GM18511 (cell line): Measurements from ENCODE around the gene DAB1.

Experiments
- ATAC-seq: cut with Tn5 transposase; IDR thresholded peaks from one replicate; pipeline ENCODE4 v1.9.1; 2021; ENCODE audit warnings: mild to moderate bottlenecking, moderate library complexity; ENCODE audit not compliant: unreplicated experiment

The DAB1 gene

DNA sequence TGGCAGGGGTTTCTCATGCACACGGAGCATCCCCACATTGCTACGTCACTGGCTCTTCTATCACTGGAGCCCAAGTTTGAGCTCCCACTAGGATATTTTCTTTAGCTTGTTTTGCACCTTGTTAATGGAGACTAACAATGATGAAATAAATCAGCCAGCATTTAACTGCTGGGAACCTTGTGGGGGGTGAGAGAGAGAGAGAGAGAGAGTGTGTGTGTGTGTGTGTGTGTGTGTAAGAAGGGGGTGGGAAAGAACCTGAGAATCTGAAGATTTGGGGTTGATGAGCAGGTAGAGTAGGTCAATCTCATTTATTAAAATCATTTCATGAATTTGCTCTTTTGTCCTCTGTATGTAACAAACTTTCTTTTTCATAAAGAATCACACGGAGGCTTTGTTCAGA, 458.7 kb downstream of the DAB1 start:
- ATAC-seq, result no peak

DNA sequence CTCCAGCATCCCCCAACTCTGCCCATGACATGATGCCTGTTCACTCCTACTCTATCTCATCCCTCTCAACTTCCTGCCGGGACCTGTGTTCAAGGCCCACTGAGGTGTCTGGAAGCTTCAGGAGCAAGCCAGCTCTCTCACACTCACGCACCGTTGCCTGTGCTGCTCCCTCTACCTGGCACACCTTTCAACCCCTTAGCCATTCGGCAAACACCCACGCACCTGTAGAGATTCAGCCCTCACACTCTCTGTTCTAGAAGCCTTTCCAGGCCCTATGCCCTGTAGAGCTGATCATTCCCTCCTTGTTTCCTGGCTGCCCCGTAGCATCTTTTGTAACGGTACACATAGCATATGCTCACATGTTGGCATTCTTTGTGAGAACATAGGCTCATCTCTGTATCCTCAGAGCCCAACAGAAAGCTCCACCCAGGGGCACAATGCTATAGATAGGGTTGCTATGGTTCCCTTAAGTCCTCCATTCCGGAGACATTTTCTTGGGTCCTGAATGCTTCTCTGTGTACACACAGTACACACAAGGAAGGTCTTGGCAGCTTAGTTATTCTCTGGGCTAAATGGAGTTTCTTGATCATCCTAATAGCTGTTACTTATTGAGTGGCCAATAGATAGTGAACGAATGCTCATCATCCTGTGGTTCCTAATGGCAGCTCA, 459.4 kb downstream of the DAB1 start:
- no peak for ATAC-seq

DNA sequence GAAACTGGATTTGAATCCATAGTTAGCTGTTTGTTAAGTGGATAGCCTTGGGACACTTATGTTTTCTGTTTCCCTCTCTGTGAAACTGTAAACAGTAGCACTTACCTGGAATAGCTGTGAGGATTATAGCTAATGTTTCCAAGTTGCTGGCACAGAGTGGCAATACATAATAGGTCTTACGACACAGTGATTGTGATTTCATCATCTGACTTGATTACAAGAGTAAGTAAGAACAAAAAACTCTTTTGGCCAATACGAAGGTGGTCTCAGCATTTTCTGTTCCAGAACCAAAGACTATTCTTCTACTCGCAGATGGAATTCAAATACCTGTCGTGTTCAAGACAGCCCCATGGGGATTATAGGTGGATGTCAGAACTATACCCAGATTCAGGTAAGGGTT, 460.2 kb downstream of the DAB1 start:
- ATAC-seq, result no peak

DNA sequence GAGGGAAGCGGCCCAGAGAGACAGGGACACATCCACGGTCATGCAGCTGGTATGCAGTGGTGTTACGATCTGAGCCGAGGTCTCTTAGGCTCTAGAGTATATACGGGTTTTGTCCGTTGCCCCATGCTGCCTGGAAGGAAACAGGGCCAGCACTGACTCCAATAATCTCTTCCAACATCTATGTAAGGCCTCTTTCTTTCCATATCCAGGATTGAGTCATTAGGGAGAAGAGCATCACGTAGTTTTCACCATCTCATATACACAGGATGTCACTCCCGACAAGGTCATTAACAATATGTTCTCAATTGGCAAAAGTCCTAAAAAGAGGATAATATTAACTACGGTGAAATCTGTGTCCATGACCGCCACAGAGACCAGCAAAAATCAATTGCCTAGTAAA, 462.4 kb downstream of the DAB1 start:
- no peak for ATAC-seq

DNA sequence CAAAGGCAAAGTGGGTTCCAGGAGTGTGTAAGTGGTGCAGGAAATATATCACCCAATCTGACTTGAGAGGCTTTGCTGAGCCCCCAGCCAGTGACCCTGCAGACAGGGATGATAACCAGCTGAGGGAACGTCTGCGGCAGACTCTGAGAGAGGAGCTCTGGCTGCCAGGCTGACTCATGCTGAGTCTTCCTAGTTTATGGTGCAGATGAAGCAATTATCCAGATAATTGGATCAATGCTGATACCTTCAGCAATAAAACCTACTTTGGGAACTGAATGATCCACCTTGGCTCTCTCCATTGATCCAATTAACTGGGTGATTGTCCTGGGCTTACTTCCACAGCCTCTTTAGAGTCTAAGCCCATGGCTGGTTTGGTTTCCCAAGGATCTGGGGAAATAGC, 465.3 kb downstream of the DAB1 start:
- ATAC-seq, result no peak

DNA sequence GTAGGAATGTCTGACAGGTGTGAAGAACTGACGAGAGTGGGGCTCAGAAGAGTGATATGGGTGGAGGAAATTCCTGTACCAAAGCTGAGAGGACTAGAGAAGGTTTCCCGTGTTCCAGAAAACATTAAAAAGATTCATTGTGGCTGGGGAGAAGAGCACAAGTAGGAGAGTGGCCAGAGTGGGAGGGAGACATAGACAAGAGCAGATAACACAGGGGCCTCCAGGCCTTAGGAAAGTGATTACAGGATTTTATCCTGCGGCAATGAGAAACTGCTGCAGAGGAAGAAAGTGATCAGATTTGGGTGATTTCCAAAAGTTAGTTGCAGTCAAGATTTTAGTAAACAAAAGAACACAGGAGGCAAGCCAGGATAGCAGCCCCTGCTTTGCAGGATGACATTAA, 465.9 kb downstream of the DAB1 start:
- ATAC-seq, result no peak

DNA sequence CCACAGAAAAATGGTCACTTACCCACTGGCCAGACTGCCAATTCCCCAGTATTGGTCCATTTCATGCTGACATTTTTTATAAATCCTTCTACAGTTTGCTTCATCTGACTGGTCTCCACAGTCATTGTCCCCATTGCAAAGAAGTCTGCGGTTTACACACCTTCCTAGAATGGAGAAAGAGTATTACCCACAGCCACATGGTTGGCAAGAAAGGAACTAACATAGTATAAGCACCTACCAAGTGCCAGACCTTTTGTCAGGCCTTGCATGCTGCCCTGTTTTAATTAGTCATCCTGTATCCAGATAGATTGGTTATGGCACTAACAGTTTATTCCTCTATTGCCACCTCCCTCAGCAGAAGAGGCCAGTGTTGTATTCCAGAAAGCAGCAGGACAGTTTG, 469.2 kb downstream of the DAB1 start:
- ATAC-seq, result no peak

DNA sequence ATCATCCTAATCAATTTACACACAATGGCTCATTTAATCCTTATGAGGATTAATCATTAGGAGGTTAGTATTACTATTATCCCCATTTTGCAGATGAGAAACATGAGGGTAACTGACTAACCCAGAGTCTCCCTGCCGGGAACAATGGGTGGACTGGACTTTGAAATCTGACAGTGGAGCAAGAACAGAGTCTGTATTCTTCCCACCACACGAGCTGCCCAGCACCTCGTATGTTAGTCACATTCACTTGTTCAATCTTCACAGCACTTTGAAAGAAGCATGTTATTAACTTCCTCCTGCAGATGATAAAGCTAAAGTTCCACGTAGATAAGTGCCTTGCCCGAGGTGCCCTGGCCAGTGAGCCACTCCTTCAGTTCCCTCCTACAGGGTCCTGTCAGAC, 470.5 kb downstream of the DAB1 start:
- ATAC-seq, result no peak

DNA sequence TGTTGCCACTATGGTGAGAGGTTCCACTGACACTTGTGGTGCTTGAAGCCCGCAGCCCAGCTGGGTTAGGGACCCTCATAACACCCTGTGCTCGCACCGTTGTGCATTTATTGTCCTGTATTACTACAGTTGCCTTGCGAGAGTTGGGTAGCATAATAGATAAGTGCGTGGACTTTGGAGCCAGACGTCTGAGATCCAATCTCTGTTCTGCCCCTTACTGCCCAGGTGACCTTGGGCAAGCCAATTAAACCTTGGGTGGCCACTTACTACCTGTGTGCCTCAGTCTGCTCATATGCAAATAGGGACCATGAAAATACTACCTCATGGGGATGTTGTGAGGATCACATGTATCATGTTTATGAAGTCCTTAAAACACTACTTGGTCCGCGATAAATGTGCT, 471.4 kb downstream of the DAB1 start:
- no peak for ATAC-seq

DNA sequence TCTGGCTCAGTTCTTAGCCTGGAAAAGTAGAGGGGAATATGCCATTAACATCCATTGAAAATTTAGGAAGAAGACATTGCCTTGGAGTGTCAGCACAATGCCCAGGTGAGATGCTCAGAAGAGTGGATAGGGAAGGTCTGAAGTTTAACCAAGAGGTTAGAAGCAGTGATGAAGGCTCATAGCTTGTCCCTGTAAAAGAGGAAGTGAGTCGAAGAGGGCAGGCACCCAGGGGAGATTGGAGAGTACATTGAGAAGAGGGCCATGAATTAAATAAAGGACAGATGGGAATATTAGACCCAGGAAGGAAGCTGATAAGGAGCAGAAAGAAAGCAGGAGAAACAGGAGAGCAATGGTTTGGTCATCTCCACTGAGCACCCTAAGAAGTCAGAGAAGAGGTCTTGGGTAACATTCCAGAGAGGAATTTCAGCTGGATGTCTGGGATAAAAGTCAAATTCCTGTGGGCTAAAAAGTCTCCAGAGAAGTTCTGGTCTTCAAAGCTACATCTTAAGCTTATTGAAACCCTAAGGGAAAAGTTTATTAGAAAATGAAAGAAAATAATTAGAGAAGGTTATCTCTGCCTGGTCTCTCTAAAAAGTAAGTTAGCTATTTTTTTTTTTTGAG, 475.3 kb downstream of the DAB1 start:
- ATAC-seq, result no peak
